Upper lobe of right lung (tissue), 1 donor: ENCODE data around the gene MCC. TPM values are rescaled to one million over a fixed set of nuclear protein-coding genes. Genes with fewer than 3 reads are reported as not detected.

Experiments used
- ATAC-seq: fragments of 200-7000 bp; cut with Tn5 transposase; one replicate; pipeline ENCODE4 v1.9.1; 2020; ENCODE audit warnings: mild to moderate bottlenecking, moderate library complexity
- DNase-seq: peaks from one replicate; pipeline ENCODE4 v3.0.0-alpha.2; 2020
- H3K27ac ChIP-seq: fragments of 200-600 bp; one replicate; pipeline ENCODE4 v1.8.0; 2022
- H3K27me3 ChIP-seq: fragments of 200-600 bp; one replicate; pipeline ENCODE4 v1.8.0; 2022; ENCODE audit warnings: mild to moderate bottlenecking
- H3K36me3 ChIP-seq: fragments of 200-600 bp; one replicate; pipeline ENCODE4 v1.8.0; 2022
- H3K4me1 ChIP-seq: fragments of 200-600 bp; one replicate; pipeline ENCODE4 v1.8.0; 2022
- H3K4me3 ChIP-seq: fragments of 200-600 bp; one replicate; pipeline ENCODE4 v1.8.0; 2022; ENCODE audit warnings: mild to moderate bottlenecking
- H3K9me3 ChIP-seq: fragments of 200-600 bp; one replicate; pipeline ENCODE4 v1.8.0; 2022
- intact Hi-C: fragments of 100-400 bp; cut with DNase I; formaldehyde crosslinking; loops from one replicate; pipeline ENCODE4 v1.11.0; 2022
- total RNA-seq: library from RNA; stranded (reverse); fragmentation: NEBNext Ultra II Directional; extraction: Animal tissue kit (Norgen Biotek cat#: 25700); gene quantifications from one replicate; pipeline ENCODE4 v1.2.1, GENCODE V29; 2021
- TF ChIP-seq, protein P1 (sequence below): fragments of 200-600 bp; IDR thresholded peaks from one replicate; pipeline ENCODE4 v1.8.0; 2022; ENCODE audit warnings: antibody characterized with exemption
- donor health status: DM: no; HTN: yes; CAD: no; lungs with severe emphysema.

Gene MCC
- total RNA-seq, 1 donor from 2014 or later: 18.6 TPM

- Histone ChIP-seq H3K4me1 (no peaks in the 10 kb centered on the region), H3K9me3 (no peaks in the 10 kb centered on the region), H3K4me3 (no peak overlapping the region), H3K27me3 (no peaks in the 10 kb centered on the region), H3K27ac (no peak overlapping the region), H3K36me3 (no peaks in the 10 kb centered on the region)
- TF ChIP-seq, protein P1, sequence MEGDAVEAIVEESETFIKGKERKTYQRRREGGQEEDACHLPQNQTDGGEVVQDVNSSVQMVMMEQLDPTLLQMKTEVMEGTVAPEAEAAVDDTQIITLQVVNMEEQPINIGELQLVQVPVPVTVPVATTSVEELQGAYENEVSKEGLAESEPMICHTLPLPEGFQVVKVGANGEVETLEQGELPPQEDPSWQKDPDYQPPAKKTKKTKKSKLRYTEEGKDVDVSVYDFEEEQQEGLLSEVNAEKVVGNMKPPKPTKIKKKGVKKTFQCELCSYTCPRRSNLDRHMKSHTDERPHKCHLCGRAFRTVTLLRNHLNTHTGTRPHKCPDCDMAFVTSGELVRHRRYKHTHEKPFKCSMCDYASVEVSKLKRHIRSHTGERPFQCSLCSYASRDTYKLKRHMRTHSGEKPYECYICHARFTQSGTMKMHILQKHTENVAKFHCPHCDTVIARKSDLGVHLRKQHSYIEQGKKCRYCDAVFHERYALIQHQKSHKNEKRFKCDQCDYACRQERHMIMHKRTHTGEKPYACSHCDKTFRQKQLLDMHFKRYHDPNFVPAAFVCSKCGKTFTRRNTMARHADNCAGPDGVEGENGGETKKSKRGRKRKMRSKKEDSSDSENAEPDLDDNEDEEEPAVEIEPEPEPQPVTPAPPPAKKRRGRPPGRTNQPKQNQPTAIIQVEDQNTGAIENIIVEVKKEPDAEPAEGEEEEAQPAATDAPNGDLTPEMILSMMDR: no peak
- intact Hi-C loops: no loop called here
- ATAC-seq: no peak
- no peak for DNase-seq
Measured at GRCh38 chr5:113098378-113098777, 389.9 kb downstream of the MCC start.

- Histone ChIP-seq H3K27me3 (no peaks in the 10 kb centered on the region), H3K9me3 (no peaks in the 10 kb centered on the region), H3K27ac (no peak overlapping the region), H3K4me3 (no peak overlapping the region), H3K4me1 (no peaks in the 10 kb centered on the region), H3K36me3 (no peaks in the 10 kb centered on the region)
- DNase-seq (no peak), ATAC-seq (peak; percentile 10)
- TF ChIP-seq, protein P1: no peak
- intact Hi-C loops: no loop called here
Measured at GRCh38 chr5:113095831-113096230, 392.4 kb downstream of the MCC start.

- TF ChIP-seq, protein P1: no peak
- no peaks in the 10 kb centered on the region for H3K9me3 ChIP-seq
- no peak overlapping the region for H3K4me3 ChIP-seq
- no peak overlapping the region for H3K27ac ChIP-seq
- ATAC-seq (no peak), DNase-seq (no peak)
- no peaks in the 10 kb centered on the region for H3K36me3 ChIP-seq
- no peaks in the 10 kb centered on the region for H3K27me3 ChIP-seq
- no peaks in the 10 kb centered on the region for H3K4me1 ChIP-seq
- intact Hi-C loops: no loop called here
Measured at GRCh38 chr5:113093558-113093957, 394.7 kb downstream of the MCC start.

DNA sequence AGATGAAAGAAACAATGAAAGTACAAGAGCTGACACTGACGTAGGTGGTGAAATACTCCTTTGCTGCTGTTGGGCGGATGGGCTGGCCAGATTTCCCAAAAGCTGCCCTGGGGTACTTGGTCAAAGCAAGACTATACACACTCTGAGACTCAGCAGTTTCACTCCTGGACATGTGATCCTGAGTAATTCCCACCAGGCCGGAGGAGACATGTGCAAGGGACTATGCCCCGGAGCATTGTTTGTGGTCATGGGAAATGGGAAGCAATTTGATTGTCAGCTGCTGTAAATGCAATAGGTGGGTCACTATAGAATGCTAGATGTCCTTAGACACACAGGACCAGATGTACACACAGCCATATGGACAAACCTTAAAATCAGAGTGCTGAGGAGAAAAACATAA lies 395.6 kb downstream of the MCC start:
- ATAC-seq: peak; percentile 70
- no peaks in the 10 kb centered on the region for H3K36me3 ChIP-seq
- intact Hi-C loops: no loop called here

DNA sequence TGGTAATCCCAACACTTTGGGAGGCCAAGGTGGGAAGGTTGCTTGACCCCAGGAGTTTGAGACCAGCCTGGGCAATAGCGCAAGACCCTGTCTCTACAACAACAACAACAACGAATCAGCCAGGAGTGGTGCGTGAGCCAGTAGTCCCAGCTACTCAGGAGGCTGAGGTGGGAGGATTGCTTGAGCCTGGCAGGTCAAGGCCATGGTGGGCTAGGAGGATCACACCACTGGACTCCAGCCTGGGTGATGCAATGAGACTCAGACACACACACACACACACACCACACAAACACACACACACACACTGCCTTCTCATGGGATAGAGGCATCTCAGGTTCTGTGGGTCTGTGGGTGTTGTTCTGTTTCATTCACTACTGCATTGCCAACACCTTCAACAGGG lies 396.6 kb downstream of the MCC start:
- TF ChIP-seq, protein P1: no peak
- H3K36me3 ChIP-seq: no peaks in the 10 kb centered on the region
- no peaks in the 10 kb centered on the region for H3K4me1 ChIP-seq
- H3K4me3 ChIP-seq: no peak overlapping the region
- intact Hi-C loops: no loop called here
- DNase-seq (no peak), ATAC-seq (no peak)
- no peak overlapping the region for H3K27ac ChIP-seq
- no peaks in the 10 kb centered on the region for H3K27me3 ChIP-seq
- no peaks in the 10 kb centered on the region for H3K9me3 ChIP-seq

More for the DNA sequence above, 395.6 kb downstream of the MCC start:
- Histone ChIP-seq H3K27ac (no peak overlapping the region), H3K4me3 (no peak overlapping the region), H3K27me3 (no peaks in the 10 kb centered on the region), H3K4me1 (no peaks in the 10 kb centered on the region), H3K9me3 (no peaks in the 10 kb centered on the region)
- TF ChIP-seq, protein P1: no peak
- no peak for DNase-seq
